Ishikawa (cell line): ENCODE results near the gene RHBDL3.
A peak's percentile ranks its signal among the peaks of the same experiment; 100 is the strongest.

Experiments
- CEBPB ChIP-seq: IDR thresholded peaks from 2 replicates; pipeline ENCODE4 v1.6.1; 2012
- CREB1 ChIP-seq: IDR thresholded peaks from 2 replicates; pipeline ENCODE4 v1.6.1; 2012; ENCODE audit warnings: low read depth
- EP300 ChIP-seq: IDR thresholded peaks from 2 replicates; pipeline ENCODE4 v1.6.1; 2012; ENCODE audit warnings: borderline replicate concordance
- FOXM1 ChIP-seq: IDR thresholded peaks from 2 replicates; pipeline ENCODE4 v1.6.1; 2012; ENCODE audit warnings: low read depth, borderline replicate concordance
- MAX ChIP-seq: IDR thresholded peaks from 2 replicates; pipeline ENCODE4 v1.6.1; 2012
- NFIC ChIP-seq: IDR thresholded peaks from 2 replicates; pipeline ENCODE4 v1.6.1; 2012
- RAD21 ChIP-seq: IDR thresholded peaks from 2 replicates; pipeline ENCODE4 v1.6.1; 2012; ENCODE audit warnings: low read depth
- REST ChIP-seq: IDR thresholded peaks from 2 replicates; pipeline ENCODE4 v1.6.1; 2012; ENCODE audit warnings: low read depth, mild to moderate bottlenecking
- TEAD4 ChIP-seq: IDR thresholded peaks from 2 replicates; pipeline ENCODE4 v1.6.1; 2012
- YY1 ChIP-seq: IDR thresholded peaks from 2 replicates; pipeline ENCODE4 v1.6.1; 2012; ENCODE audit warnings: low read depth
- ZBTB7A ChIP-seq: IDR thresholded peaks from 2 replicates; pipeline ENCODE4 v1.6.1; 2012; ENCODE audit warnings: low read depth

GRCh38 chr17:32333187-32333586 is 67.6 kb downstream of the RHBDL3 start:
- TF ChIP-seq YY1 (no peak), NFIC (peak; percentile 63), RAD21 (no peak), TEAD4 (no peak), ZBTB7A (no peak), CREB1 (no peak), EP300 (no peak), REST (no peak), MAX (no peak), FOXM1 (no peak), CEBPB (no peak)
